HG03571 (cell line): ENCODE results near the gene SMPD3.

Experiments
- ATAC-seq: cut with Tn5 transposase; IDR thresholded peaks from one replicate; pipeline ENCODE4 v1.9.1; 2021; ENCODE audit not compliant: unreplicated experiment

The SMPD3 gene

DNA sequence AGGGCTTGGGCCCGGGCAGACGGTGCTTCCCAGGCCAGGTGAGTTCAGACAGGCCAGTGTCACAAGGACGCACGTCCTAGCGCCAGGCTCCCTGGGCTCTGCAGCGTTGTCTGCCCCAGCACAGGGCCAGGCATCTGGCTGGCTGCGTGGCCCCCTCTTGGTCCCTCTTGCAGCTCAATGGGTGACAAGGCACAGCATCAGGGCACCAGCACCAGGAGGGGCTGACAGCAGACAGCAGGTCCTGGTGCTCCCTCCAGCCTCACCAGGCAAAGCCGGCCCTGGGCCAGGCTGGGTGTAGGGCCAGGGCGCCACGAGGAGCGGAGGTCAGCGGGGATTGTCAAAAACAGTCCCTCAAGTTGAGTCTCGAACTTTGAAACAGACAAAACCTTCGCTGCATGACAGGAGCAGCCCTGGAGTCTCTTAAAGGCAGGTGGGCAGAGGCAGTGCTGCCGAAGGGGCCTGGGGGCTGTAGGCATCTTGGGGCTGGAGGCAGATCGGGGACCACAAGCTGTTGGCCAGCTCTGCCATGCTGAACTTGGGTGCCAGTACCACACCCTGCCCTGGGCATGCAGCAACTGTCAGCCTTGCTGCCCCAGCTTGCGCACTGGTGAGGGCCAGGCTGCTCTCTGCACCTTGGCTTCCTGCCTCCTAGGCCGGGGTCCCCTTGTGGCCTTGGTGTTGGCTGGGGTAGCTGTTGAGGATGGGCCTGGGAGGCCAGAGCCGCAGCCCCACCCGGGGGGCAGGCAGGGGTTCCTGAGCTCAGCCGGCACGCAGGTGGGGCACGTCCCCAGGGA lies 88.7 kb downstream of the SMPD3 start:
- no peak for ATAC-seq

DNA sequence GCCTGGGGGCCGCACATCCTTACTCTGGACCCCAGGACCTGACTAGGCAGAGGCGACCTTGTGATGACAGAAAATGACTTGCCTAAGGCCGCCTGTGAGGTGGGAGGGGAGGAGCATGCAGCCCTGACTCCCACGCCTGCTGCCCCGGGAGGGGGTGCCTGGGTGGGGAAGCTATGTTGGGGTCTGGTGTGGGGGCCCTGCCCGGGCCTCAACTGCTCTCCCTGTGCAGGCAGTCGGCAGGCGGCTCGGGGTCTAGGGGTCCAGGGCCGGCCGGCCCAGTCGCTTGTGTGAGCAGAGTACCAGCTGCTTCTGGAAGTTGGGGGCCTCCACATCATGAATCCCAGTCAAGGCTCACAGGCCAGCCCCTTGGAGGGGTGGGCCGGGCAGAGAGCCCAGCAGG lies 89.4 kb downstream of the SMPD3 start:
- ATAC-seq = no peak

DNA sequence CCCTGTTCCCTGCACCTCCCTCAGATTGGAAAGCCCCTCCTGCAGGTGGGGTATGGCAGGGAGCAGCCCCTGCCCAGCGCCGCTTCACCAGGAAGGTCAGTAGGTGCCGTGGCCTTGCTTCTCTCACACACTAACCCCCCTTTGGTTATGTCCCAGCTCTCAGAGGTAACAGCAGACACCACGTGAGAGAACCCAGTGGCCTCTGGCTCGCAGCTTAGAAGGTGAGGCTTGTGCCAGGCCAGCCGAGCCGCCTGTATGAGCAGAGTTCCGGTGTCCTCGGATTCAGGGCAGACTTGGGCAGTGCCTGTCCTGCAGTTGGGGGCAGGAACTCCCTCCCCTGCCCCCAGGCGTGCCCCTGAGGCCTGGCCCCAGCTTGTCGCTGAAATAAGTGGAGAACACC lies 90.4 kb downstream of the SMPD3 start:
- no peak for ATAC-seq

DNA sequence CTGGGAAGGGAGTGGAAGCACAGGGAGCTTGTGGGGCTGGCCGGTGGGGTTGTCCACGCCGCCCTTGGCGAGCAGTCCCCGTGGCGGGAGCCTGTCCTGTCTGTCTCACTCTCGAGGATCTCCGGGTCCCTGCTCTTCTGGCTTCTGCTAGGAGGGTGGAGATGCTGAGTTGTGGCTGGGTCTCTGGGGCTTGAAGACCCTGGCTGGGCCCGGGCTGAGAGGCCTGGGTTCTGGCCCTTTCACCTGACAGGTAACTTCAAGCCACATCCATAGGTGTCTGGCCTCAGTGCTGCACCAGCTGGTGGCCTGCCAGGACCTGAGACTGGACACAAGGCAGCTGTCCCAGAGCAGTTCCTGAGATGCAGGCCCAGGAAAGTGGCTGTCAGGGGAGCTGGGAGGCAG lies 90.8 kb downstream of the SMPD3 start:
- no peak for ATAC-seq

DNA sequence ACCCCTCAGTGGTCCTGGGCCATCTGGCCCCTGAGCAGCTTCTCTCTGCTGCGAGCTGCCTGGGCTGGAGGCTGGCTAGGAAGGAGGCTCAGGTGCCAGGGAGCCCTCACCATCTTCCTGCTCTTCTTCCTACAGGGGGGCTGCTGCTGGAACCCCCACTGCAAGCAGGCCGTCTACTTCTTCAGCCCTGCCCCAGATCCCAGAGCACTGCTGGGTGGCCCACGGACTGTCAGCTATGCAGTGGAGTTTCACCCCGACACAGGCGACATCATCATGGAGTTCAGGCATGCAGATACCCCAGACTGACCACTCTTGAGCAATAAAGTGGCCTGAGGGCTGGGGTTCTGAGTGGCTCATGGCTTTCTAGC lies 91.4 kb downstream of the SMPD3 start:
- ATAC-seq = no peak

DNA sequence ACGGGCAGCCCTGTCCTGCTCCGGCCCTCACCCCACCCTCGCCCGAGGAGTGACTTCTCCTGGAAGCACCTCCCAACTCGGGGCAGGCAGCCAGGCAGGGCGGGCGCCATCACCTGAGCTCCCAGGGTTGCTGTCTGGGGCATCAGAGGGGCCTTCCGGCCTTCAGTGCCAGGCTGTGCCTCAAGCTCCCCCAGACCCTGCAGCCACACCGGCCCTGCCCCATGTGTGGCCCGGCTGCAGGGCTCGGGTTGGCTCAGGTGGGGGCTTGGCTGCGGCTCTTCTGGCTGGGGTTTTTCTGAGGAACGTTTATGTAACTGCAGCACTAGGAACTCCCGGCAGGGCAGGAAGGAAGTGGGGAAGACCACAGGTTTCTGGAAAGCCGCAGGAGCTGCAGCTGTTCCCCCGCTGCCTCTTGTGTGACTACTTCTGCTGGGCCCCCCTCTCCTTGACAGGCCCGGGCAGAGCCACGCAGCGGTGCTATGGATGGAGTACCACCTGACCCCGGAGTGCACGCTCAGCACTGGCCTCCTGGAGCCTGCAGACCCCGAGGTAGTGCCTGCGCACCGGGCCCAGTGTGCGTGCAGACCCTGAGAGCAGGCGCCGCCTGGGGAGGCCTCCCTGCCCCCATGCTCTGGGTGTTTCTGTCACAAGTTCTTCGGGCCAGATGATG lies 91.9 kb downstream of the SMPD3 start:
- ATAC-seq = peak; percentile 67

DNA sequence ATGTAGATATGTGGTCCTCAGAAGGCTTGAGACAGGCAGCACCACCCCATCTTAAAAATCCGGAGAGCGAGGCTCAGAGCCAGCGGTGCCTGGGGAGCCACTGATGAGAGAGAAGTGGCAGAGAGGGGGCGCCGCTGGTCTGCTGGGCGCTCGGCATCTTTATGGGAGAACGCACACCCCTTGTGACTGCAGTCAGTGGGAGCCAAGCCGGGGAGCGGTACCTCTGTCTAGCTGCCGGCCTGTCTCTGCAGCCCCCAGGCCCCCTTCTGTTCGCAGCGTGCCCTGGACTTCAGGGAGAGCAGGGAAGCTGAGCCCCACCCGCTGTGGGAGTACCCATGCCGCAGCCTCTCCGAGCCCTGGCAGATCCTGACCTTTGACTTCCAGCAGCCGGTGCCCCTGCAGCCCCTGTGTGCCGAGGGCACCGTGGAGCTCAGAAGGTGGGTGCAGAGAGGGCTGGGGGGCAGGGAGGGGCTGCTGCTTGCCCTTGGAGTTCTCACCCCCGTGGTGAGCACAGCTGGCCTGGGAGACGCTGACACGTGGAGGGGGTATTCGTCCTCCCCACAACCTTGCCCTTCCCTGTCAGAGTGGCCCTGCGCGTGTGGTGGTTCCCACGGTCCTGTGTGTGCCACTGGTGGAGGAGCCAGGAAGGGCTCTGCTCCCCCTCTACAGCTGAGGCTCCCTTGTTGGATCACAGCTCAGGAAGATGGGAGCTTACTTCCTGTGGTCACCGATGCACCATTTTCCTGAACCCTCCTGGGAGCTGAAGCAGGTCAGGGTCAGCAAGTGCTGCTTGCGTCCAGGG lies 92.7 kb downstream of the SMPD3 start:
- no peak for ATAC-seq

DNA sequence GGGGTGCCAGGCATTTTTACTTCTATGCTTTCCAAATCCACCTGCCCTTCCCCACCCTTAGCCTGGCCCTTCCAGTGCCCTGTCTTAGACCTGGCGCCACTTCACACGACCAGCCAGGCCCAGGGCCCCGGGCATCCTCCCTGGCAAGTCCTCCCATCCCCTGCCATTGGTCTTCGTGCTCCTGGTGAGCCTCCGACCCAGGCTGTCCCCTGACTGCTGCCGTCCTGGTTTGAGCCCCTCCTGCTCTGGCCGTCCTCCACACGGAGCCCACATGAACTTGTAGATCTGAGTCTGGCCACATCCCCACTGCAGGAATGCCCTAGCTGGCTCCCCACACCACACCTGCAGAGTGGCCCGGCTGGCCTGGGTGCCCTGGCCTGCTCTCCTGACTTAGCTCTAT lies 93.5 kb downstream of the SMPD3 start:
- ATAC-seq = no peak

DNA sequence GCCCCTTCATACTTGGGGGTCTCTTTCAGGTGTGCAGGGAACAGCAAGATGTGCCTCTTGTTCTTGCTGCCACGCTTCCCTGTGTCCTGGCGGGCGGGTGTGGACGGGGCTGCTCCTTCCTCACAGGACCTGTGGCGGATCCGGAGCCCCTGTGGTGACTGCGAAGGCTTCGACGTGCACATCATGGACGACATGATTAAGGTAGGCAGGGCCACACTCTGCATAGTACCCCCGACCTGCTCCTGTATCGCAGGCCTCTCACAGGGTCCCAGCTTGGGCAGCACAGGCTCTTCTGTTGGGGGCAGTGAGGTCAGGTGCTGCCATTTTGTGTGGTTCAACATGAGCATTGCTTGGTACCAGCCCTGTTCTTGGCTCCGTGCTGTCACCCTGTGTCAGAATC lies 94.9 kb downstream of the SMPD3 start:
- ATAC-seq = no peak

DNA sequence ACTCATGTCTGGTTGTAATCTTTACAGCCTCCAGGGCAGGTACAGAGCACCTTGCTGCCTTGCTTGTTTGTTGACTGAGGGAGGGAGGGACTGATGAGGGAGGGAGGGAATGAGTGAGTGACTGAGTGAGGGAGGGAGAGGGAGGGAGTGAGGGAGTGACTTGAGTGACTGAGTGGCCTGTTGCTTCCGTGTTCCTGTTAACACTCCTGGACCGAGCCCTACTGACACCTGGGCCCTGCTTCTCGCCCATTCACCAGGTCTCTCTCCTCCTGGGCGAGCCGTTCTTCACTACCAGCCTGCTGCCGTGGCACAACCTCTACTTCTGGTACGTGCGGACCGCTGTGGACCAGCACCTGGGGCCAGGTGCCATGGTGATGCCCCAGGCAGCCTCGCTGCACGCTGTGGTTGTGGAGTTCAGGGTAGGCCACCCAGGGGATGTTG lies 96.3 kb downstream of the SMPD3 start:
- no peak for ATAC-seq

DNA sequence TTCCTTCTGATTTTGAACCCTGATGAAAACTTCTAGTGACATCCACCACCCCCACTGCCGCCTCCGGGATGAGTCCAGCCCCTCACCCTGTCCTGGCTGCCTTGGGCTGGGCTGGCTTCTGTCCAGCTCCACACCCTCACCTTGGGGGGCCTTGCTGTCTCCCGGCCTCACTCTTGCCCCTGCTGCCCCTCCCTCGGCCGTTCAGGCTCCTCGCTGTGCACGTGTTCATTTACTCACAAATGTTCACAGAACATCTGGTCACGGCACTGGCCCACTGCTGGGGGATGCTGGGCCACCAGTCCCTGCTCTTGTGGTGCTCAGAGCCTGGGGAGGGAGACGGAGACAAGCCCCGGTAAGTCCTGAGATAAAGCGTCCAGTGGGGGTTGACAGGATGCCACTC lies 96.8 kb downstream of the SMPD3 start:
- no peak for ATAC-seq

DNA sequence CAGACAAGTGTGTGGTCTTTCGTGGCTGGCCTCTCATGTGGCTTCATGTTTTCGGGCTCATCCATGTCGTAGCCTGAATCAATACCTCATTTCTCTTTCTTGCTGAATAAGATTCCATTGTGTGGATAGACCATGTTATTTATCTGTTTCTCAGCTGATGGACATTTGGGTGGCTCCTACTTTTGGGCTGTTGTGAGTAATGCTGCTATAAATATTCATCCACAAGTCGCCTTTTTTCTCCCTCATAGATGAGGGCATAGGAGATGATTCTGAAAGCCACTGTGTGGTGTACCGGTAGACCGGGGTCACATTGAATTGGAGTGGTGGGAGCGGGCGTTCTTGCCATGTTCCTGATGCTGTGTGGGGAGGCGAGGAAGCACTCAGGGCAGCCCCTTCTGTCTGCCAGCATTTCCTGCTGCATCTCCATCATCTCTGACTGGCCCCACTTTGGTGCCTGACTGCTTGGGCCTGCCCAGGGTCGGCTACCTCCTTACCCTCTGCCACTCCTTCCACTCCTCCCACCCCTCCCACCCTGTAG lies 97.4 kb downstream of the SMPD3 start:
- no peak for ATAC-seq

DNA sequence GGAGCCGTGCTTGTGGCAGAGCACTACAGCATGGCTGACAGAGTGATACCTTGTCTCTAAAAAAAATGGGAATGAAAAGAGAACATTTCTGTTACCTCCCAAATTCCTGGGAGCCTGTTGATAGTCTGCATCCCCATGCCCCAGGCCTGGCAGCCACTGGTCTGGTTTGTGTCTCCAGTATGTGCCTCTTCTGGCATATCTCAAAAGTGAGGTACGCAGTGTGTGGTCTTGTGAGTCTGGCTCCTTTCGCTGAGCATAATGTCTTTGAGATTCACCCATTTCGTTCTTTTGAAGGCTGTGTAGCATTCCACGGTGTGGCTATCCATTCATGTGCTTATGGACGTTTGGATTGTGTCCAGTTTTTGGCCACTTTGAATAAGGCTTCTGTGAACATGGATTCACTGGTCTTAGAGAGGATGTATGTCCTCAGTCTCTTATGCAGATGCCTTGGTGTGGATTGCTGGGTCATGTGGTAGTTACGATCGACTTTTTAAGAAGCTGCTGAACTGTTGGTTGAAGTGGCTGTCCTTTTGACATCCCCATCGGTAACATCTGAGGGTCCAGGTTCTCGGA lies 98.4 kb downstream of the SMPD3 start:
- no peak for ATAC-seq

DNA sequence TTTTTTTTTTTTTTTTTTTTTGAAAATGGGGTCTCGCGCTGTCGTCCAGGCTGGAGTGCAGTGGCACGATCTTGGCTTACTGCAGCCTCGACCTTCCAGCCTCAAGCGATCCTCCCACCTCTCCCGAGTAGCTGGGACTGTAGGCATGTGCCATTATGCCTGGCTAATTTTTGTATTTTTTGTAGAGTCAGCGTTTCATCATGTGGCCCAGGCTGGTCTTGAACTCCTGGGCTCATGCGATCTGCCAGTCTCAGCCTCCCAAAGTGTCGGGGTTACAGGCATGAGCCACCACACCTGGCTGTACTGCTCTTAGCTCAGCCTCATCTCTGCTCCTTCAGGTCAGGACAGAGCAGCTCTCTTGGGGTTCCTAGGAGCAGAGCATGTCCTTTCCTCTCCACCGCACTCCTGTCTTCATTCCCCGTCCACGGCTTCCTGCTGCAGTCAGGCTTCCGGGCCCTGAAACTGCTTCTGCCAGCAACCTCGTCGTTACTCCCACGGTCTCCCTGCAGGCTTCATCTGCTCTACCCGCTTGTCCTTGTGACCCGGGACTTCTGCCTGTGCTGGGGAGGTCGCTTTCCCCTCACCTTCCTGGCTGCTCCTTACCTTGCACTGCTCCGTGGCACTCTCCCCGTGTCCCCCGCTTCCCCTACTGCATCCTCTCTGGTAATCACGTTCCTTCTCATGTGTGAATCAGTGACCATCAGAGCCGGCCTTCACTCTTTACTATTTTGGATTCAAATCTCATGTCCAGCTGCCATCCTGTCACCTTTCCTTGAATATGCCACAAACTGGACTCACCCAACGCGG lies 99.5 kb downstream of the SMPD3 start:
- no peak for ATAC-seq

DNA sequence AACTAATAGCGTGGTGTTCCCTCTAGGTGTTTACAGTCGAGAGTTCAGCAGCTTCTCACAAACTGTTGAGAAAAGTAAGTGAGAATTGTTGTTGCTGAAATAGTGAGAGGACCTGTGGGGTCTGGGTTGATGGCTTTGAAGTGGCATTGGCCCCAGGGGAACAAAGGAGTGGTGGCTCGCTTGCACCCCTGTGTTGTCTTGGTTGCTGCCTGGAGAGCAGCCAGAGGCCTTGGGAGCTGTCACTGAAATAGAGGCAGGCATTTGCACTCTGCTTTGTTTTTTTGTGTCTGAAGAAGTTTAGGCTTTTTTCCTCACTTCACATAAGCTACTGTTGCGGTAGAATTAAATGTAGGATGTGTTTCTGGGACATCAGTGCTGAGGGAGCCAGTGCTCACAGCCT lies 100.7 kb downstream of the SMPD3 start:
- ATAC-seq = no peak

DNA sequence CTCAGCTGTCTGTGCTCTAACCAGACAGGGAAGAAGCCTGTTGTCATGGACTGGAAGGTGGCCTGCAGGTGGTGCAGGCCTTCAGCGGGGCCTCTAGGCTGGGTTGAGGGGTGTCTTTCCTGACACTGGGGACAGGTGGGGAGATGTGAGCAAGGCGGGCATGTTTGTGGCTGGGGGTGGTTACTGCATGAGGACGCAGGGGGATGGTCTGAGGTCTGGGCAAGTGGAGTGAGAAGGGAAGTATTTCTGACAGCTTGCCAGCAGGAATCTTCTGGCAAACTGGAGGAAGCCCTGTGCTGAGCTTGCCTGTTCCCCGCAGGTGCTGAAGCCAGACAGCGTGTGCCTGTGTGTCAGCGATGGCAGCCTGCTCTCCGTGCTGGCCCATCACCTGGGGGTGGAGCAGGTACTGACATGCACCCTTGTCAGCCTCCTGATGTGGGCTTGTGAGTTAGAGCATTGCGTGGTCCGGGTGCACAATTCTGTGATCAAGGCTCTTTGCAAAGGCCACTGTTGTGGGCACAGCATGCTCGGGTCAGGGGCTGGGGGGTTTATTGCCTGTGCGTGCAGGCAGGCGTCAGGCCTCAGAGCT lies 101.3 kb downstream of the SMPD3 start:
- no peak for ATAC-seq

DNA sequence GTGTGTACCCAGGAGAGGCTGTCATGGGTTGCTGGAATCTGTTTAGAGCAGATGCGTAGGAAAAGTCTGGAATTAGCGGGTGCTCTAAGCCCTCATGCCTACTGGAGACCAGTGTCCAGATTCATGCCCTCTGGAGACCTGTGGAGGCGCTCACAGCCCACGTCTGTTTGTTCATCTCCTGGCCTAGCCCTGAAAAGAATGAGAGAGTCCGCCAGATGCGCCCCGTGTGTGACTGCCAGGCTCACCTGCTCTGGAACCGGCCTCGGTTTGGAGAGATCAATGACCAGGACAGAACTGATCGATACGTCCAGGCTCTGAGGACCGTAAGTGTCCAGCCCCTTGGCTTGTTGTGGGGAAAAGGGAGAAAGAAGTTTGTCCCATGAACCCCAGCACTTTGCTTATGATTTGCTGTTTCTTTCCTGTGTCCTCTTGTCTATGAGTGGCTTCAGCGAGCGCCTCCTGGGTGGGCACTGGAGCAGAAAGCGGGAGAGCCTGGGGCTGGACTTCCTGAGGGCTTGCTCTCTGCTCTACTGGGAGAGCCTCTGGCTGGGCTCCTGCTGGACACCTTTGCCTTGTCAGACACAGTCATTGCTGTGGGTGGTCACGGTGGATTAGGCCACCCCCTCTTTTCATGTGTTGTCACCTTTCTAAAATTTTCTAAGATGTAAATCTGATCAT lies 102.2 kb downstream of the SMPD3 start:
- no peak for ATAC-seq

DNA sequence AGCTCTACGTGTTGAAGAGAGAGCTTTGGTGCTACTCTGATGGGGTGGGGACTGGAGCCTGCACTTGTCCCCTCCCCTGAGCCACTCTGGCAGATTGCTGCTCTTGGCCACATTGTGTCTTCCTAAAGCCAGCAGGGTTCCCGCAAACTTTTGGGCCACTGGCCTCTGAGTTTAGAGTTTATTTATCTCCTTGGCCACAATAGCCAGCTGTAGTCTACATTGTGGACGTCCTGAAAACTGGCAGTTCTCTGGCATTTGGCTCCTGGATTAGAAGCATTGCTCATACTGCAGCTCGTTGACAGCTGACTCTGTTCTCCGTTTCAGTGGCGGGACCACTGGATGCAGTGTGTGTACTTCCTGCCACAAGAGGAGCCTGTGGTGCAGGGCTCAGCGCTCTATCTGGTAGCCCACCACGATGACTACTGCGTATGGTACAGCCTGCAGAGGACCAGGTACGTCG lies 102.9 kb downstream of the SMPD3 start:
- ATAC-seq = no peak

DNA sequence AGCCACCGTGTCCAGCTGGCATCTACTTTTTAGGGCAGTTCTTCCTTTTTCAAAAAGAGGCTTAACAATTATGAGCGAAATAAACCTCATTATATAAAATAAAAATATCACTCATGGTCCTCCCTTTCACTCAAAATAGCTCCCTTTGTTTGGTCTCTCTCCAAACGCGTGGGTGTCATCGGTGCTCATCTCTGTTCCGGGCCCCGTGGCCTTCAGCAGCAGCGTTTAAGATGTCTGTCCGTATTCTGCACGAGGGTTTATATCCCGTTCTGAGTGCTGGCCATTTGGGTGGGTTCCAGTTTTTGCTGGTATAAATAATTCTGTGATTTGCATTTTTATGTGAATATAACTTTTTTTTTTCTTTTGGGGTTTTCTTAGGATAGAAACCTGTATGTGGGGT lies 104.1 kb downstream of the SMPD3 start:
- no peak for ATAC-seq
